NCI-H748 (cell line): Measurements from ENCODE around the gene TBPL1.
"Not testable (repeated sequence)": the region's sequence is repeated elsewhere in the genome, so short reads cannot be mapped to it uniquely, and the experiment has no call there.

ENCODE experiments used
- DNase-seq: peaks from one replicate; lab custom pipeline; 2025; ENCODE audit not compliant: unreplicated experiment; lab: John Stamatoyannopoulos, UW

The TBPL1 gene

DNA sequence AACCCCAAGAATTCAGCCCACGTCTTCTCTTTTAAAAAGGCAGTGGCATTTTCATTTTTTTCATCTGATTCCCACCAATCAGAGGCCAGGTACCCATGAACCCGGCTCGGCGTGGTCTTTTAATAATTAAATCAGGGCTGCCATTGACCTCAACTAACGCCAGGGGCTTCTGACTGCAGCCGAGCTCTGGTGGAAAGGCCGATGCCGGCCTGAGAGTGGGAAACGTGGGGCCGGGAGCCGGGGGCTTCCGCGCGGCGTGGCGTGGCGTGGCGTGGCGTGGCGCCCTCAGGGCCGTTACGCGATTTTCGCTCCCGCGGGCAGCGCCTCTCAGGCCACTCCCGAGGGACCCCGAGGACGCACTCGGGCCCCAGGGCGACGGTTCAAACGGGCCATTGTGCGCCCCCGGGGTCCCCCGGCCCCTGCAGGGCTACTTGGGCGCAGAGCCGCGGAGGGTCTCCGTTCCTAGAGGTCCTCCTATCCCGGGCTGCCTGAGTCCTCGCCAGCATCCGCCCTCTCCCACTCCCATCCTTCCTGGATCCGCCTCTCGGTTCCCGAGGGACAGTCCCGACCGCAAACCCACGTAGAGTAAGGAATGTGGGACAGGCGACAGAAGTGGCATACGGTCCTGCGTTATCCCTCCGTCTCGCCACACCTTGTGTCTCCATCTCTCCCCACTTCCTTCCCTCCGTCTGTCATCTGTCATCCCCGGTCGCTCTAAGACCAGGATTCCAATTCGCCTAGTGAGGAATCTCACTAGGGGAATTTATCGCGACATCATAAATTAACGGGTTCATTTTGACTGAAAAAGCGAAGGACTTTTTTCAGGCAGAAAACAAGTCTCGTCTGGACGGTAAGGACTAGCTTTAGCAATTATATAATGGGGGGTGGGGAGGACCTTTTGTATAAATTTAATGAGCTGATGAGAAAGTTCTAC, 876 bp upstream of the TBPL1 start:
- peak; percentile 80 for DNase-seq

GRCh38 chr6:133953634-133954415, 801 bp downstream of the TBPL1 start:
- peak; percentile 26 for DNase-seq

- DNase-seq = no peak
These were observed 1.9 kb downstream of the TBPL1 start for GRCh38 chr6:133954657-133955576.

- no peak for DNase-seq
These were observed 2.8 kb downstream of the TBPL1 start for GRCh38 chr6:133955582-133956415.

DNA sequence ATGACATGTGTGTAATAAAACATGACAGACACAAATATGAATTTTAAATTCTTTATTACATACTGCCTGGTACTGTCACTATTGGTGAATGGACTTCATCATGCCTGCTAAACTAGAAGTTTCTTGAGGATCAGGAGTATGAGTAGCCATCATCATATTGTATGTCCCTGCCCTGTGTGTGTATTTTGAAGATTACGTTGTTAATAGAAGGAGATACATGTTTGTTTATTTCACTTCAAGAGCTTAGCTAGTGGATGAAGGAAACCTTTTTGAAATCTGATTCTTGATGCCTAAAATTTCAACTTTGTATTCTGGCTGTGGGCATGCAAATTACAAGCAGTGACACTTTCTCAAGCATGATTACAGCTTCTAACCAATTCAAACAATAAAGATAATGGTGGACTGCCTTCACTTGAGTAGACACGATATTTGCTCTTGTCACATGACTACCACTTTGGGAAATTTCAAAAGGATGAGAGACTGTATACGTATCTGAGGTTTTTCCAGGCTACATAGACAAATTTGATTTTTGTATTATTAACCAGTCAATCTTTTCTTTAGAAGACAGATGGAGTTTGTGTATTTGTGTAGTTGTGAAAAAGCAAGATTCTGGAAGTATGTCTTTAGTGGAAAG, 3.5 kb downstream of the TBPL1 start:
- peak; percentile 49 for DNase-seq

DNA sequence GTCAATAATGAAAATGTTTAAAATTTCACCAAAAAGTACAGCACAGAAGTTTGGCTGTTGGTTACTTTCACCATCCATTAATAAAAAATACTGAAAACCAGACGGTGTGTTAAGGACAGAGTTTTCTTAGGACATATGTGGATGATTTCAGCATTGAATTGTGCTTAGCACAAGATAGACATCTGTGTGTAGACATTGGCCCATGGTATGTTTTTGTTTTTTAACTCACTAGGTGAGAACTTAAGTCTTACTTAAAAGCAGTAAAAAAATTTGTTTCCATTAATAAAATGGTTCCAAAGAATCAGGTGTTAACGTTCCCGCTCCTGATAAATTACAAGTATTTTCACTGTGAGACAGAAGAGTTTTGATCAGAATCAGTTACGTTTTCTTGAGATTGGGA, 4.2 kb downstream of the TBPL1 start:
- DNase-seq = no peak

DNA sequence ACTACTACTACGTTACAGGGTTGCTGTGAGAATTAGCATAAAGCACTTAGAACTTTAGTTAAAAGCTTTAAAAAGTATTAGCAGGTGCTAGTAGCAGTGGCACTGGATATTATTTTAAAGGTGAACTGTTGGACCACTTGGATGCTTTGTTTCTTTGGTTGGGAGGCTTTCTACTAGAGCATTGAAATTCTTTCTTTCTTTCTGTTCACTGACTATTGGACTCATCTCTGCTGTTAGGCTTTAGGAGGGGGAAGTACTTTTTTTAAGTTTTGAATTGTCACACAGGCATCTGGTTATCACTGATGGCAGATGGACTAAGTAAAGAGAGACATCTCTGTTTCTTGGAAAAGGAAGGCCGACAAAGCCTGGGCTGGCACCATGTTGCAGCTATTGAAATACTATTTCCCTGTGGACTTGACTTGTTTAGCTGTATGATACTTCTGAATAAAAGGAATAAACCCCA, 4.8 kb downstream of the TBPL1 start:
- DNase-seq = no peak

DNA sequence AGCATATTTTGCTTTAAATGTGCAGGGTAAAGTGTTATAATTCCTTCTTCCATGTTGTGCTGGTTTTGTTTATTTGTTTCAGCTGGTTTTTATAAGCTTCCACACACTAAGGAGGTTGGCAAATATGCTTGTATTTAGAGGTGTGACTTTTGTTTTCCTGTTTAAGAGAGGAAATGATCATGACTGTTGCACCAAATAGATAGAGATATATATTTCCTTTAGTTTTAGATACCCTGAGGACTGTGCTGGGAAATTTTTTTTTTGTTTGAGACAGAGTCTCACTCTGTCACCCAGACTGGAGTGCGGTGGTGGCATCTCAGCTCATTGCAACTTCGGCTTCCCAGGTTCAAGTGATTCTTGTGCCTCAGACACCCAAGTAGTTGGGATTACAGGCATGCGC, 5.8 kb downstream of the TBPL1 start:
- DNase-seq = no peak

DNA sequence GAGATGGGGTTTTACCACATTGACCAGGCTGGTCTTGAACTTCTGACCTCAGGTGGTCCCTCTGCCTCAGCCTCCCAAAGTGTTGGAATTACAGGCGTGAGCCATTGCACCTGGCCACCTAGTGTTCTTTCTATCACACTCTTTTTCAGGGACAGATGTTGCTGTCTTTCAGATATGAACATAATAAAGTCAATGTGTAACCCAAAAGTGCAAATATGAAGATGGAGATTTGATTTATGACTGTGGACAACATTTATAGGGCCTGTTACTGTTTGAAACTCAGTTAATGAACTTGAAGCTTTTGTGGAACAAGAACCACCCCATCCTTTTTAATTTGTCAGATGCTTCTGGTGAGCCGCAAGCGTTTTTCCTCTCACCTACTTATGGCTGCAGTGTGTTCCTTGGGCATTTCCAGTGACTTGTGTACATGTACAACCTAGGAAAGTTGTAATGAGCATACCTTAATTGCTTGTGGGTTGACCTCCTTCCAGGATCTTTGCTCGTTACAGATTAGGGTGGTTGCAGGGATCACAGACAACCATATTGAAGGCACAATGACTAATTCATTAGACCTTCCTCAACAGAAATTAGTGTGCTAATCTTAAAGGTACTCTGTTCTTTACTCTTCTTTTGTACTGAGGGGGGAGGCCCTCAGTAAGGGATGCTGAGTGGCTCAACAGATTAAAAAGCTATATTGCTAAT, 6.8 kb downstream of the TBPL1 start:
- no peak for DNase-seq

DNA sequence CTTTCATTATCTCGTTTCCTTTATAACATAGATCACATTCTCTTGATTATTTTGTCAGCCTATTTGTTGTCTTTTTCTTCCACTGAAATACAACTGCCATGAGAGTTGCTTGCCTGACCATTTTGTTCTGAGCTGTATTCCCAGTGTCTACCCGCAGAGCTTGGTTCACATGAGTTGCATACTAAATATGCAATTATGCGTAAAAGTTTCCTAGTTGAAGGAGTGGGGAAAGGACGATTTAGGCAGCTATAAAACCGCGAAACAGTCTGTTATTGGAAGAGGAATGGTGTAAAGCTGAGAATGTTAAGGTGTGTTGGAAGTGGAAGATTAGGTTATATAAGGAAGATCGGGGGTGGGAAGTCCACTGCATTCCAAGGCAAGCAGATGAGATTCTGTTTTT, 8.8 kb downstream of the TBPL1 start:
- DNase-seq = no peak

- no peak for DNase-seq
These were observed 11.0 kb downstream of the TBPL1 start for GRCh38 chr6:133964052-133964451.

- DNase-seq = no peak
These were observed 11.7 kb downstream of the TBPL1 start for GRCh38 chr6:133964702-133965101.

DNA sequence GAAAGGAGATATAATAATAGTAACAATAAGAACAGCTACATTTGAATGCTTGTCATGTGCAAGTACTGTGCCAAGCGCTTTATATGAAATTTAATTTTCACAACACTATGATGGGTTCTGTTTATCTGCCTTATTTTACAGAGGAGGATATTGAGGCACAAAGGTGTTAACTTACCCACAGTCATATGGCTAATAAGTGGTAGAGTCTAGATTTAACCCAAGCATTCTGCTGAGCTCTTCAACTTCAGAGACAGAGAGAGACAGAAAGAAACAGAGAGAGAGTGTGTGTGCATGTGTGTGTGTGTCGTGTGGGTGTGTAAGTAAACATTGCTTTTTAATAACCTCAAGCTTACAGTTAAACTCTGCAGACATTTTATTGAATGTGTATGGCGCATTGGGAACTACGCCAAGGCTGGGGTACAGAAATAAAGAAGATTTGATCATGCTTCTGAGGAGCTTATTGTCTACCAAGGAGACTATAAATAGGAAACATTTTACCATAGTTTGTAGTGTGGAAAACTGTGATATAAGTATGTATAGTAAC, 12.9 kb downstream of the TBPL1 start:
- peak; percentile 20 for DNase-seq

- DNase-seq = no peak
These were observed 13.8 kb downstream of the TBPL1 start for GRCh38 chr6:133966654-133967329.

DNA sequence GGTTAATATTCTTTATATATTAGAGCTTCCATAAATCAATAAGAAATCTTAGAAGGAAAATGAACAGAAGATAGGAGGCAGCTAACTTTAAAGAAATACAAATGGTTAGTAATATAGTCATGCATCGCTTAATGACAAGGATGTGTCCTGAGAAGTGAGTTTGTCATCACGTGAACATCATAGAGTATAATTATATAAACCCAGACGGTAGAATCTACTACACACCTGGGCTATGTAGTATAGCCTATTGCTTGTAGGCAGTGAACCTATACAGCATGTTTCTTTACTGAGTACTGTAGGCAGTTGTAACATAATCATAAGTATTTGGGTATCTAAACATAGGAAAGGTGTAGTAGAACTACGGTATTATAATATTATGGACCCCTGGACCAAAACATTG, 14.3 kb downstream of the TBPL1 start:
- no peak for DNase-seq

- not testable (repeated sequence) for DNase-seq
These were observed 14.8 kb downstream of the TBPL1 start for GRCh38 chr6:133967835-133968234.

GRCh38 chr6:133969285-133969920, 16.4 kb downstream of the TBPL1 start:
- no peak for DNase-seq

- no peak for DNase-seq
These were observed 16.9 kb downstream of the TBPL1 start for GRCh38 chr6:133969921-133970295.
